ENCODE data around the gene IRAK3. TPM values are rescaled to one million over a fixed set of nuclear protein-coding genes. Genes with fewer than 3 reads are reported as not detected.
"Not testable (repeated sequence)": the region's sequence is repeated elsewhere in the genome, so short reads cannot be mapped to it uniquely, and the experiment has no call there.

IRAK3 gene
- total RNA-seq, 1 donor: 57.5 TPM

GRCh38 chr12:66163289-66163688, 25.7 kb upstream of the IRAK3 start:
- Histone ChIP-seq H3K4me3 (ENCODE audit: low read length) (no peak overlapping the region), H3K9me3 (ENCODE audit: low read depth, low read length) (peaks cover 6% of the 10 kb centered on the region), H3K4me1 (ENCODE audit: insufficient read depth, low read length) (peaks cover 44% of the 10 kb centered on the region), H3K27me3 (ENCODE audit: insufficient read depth, low read length) (no peaks in the 10 kb centered on the region)

- no peaks in the 10 kb centered on the region for H3K27me3 ChIP-seq (ENCODE audit: insufficient read depth, low read length)
- H3K4me1 ChIP-seq (ENCODE audit: insufficient read depth, low read length): peaks cover 46% of the 10 kb centered on the region
- H3K9me3 ChIP-seq (ENCODE audit: low read depth, low read length): peaks cover 6% of the 10 kb centered on the region
- no peak overlapping the region for H3K4me3 ChIP-seq (ENCODE audit: low read length)
Measured at GRCh38 chr12:66164349-66164821, 24.6 kb upstream of the IRAK3 start.

- H3K4me3 ChIP-seq (ENCODE audit: low read length): no peak overlapping the region
- peaks cover 43% of the 10 kb centered on the region for H3K4me1 ChIP-seq (ENCODE audit: insufficient read depth, low read length)
- H3K27me3 ChIP-seq (ENCODE audit: insufficient read depth, low read length): no peaks in the 10 kb centered on the region
- H3K9me3 ChIP-seq (ENCODE audit: low read depth, low read length): peaks cover 6% of the 10 kb centered on the region
Measured at GRCh38 chr12:66165141-66165540, 23.9 kb upstream of the IRAK3 start.

GRCh38 chr12:66166561-66166960, 22.5 kb upstream of the IRAK3 start:
- Histone ChIP-seq H3K4me1 (ENCODE audit: insufficient read depth, low read length) (peaks cover 51% of the 10 kb centered on the region), H3K9me3 (ENCODE audit: low read depth, low read length) (peaks cover 6% of the 10 kb centered on the region), H3K27me3 (ENCODE audit: insufficient read depth, low read length) (no peaks in the 10 kb centered on the region), H3K4me3 (ENCODE audit: low read length) (no peak overlapping the region)

- Histone ChIP-seq H3K9me3 (ENCODE audit: low read depth, low read length) (peaks cover 6% of the 10 kb centered on the region), H3K4me1 (ENCODE audit: insufficient read depth, low read length) (peaks cover 51% of the 10 kb centered on the region), H3K27me3 (ENCODE audit: insufficient read depth, low read length) (no peaks in the 10 kb centered on the region), H3K4me3 (ENCODE audit: low read length) (peak overlapping the region; percentile 95)
Measured at GRCh38 chr12:66168410-66168809, 20.6 kb upstream of the IRAK3 start.

- peaks cover 6% of the 10 kb centered on the region for H3K9me3 ChIP-seq (ENCODE audit: low read depth, low read length)
- no peaks in the 10 kb centered on the region for H3K27me3 ChIP-seq (ENCODE audit: insufficient read depth, low read length)
- peaks cover 43% of the 10 kb centered on the region for H3K4me1 ChIP-seq (ENCODE audit: insufficient read depth, low read length)
- peak within 1 kb of the TSS; percentile 95 for H3K4me3 ChIP-seq (ENCODE audit: low read length)
Measured at GRCh38 chr12:66169221-66170170, 19.5 kb upstream of the IRAK3 start, which contains the start of gene TMBIM4. Gene TMBIM4, minus strand, starts transcription at chr12:66169996. Its CDS starts 45 bp downstream, at chr12:66169951.

- Histone ChIP-seq H3K4me1 (ENCODE audit: insufficient read depth, low read length) (peaks cover 43% of the 10 kb centered on the region), H3K27me3 (ENCODE audit: insufficient read depth, low read length) (no peaks in the 10 kb centered on the region), H3K4me3 (ENCODE audit: low read length) (peak overlapping the region; percentile 95), H3K9me3 (ENCODE audit: low read depth, low read length) (no peaks in the 10 kb centered on the region)
Measured at GRCh38 chr12:66170606-66171005, 18.4 kb upstream of the IRAK3 start.

- H3K9me3 ChIP-seq (ENCODE audit: low read depth, low read length): not testable (repeated sequence)
- peaks cover 27% of the 10 kb centered on the region for H3K4me1 ChIP-seq (ENCODE audit: insufficient read depth, low read length)
Measured at GRCh38 chr12:66174391-66175325, 14.4 kb upstream of the IRAK3 start.

GRCh38 chr12:66176105-66176900, 12.7 kb upstream of the IRAK3 start:
- Histone ChIP-seq H3K4me1 (ENCODE audit: insufficient read depth, low read length) (peaks cover 18% of the 10 kb centered on the region), H3K4me3 (ENCODE audit: low read length) (no peak overlapping the region), H3K9me3 (ENCODE audit: low read depth, low read length) (no peaks in the 10 kb centered on the region), H3K27me3 (ENCODE audit: insufficient read depth, low read length) (no peaks in the 10 kb centered on the region)

More at GRCh38 chr12:66174391-66175325, 14.4 kb upstream of the IRAK3 start:
- H3K27me3 ChIP-seq (ENCODE audit: insufficient read depth, low read length); H3K4me3 ChIP-seq (ENCODE audit: low read length): not testable (repeated sequence)

- H3K27me3 ChIP-seq (ENCODE audit: insufficient read depth, low read length): no peaks in the 10 kb centered on the region
- no peaks in the 10 kb centered on the region for H3K9me3 ChIP-seq (ENCODE audit: low read depth, low read length)
- no peak overlapping the region for H3K4me3 ChIP-seq (ENCODE audit: low read length)
- peaks cover 15% of the 10 kb centered on the region for H3K4me1 ChIP-seq (ENCODE audit: insufficient read depth, low read length)
Measured at GRCh38 chr12:66182956-66183355, 6.1 kb upstream of the IRAK3 start.

- H3K4me3 ChIP-seq (ENCODE audit: low read length); H3K9me3 ChIP-seq (ENCODE audit: low read depth, low read length): not testable (repeated sequence)
- Histone ChIP-seq H3K27me3 (ENCODE audit: insufficient read depth, low read length) (peaks cover 10% of the 10 kb centered on the region), H3K4me1 (ENCODE audit: insufficient read depth, low read length) (peaks cover 26% of the 10 kb centered on the region)
Measured at GRCh38 chr12:66184822-66185221, 4.2 kb upstream of the IRAK3 start.

- Histone ChIP-seq H3K4me3 (ENCODE audit: low read length) (no peak overlapping the region), H3K9me3 (ENCODE audit: low read depth, low read length) (no peaks in the 10 kb centered on the region), H3K27me3 (ENCODE audit: insufficient read depth, low read length) (peaks cover 12% of the 10 kb centered on the region), H3K4me1 (ENCODE audit: insufficient read depth, low read length) (peaks cover 40% of the 10 kb centered on the region)
Measured at GRCh38 chr12:66187036-66187435, 2.0 kb upstream of the IRAK3 start.

- H3K4me1 ChIP-seq (ENCODE audit: insufficient read depth, low read length): peaks cover 42% of the 10 kb centered on the region
- no peak overlapping the region for H3K4me3 ChIP-seq (ENCODE audit: low read length)
- H3K27me3 ChIP-seq (ENCODE audit: insufficient read depth, low read length): peaks cover 12% of the 10 kb centered on the region
- no peaks in the 10 kb centered on the region for H3K9me3 ChIP-seq (ENCODE audit: low read depth, low read length)
Measured at GRCh38 chr12:66187821-66188220, 1.2 kb upstream of the IRAK3 start.

GRCh38 chr12:66189486-66189843, 451 bp downstream of the IRAK3 start:
- H3K27me3 ChIP-seq (ENCODE audit: insufficient read depth, low read length): peaks cover 12% of the 10 kb centered on the region
- peaks cover 58% of the 10 kb centered on the region for H3K4me1 ChIP-seq (ENCODE audit: insufficient read depth, low read length)

More at GRCh38 chr12:66189486-66189843, 451 bp downstream of the IRAK3 start:
- Histone ChIP-seq H3K4me3 (ENCODE audit: low read length) (peak overlapping the region; percentile 70), H3K9me3 (ENCODE audit: low read depth, low read length) (no peaks in the 10 kb centered on the region)

Data from mononuclear cell (primary cell).